Activated T-cell treated with anti-CD3 and anti-CD28 coated beads for 1 hour (primary cell): ENCODE results near the gene NXPH1.

Experiments used
- DNase-seq: peaks from one replicate; pipeline ENCODE4 v3.0.0-alpha.2; 2020; ENCODE audit warnings: low read depth

The NXPH1 gene

GRCh38 chr7:8507566-8507965, 74.2 kb downstream of the NXPH1 start:
- DNase-seq, result no peak

- no peak for DNase-seq
Measured at GRCh38 chr7:8509621-8510020, 76.2 kb downstream of the NXPH1 start.

GRCh38 chr7:8511855-8512254, 78.4 kb downstream of the NXPH1 start:
- no peak for DNase-seq

DNA sequence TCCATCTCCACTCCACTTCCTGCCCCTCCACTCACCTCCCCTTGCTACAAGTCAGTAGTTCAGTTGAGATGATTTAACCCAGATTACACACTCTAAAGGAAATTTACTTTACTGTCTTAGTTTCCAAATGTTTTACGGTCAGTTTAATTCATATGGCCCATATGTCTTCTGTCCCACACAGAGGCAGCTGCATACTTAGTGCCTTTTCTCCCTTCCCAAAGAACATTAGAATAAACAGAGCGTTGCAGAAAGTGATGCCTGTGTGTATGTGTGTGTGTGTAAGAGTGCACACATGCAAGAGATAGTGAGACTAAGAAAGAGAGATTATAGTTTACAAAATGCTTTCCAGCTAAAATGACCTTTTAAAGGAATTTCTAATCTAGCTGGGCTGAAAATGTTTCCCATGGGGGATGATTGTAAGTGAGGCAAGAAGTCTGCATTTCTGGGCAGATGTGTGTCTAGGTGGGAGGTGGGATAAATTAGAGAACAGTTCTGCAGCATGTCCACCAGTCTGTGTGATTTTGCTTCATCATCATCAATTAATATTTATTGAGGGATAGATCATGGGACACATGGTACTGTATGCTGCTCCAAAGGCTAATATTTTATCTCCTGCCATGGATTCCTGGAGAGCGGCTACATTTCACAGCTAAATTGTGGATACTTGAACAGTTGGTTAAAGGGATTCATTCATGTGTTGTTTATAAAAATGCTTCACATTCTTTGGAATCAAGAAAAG, 81.5 kb downstream of the NXPH1 start:
- DNase-seq, result no peak

- no peak for DNase-seq
Measured at GRCh38 chr7:8515640-8516185, 82.3 kb downstream of the NXPH1 start.

DNA sequence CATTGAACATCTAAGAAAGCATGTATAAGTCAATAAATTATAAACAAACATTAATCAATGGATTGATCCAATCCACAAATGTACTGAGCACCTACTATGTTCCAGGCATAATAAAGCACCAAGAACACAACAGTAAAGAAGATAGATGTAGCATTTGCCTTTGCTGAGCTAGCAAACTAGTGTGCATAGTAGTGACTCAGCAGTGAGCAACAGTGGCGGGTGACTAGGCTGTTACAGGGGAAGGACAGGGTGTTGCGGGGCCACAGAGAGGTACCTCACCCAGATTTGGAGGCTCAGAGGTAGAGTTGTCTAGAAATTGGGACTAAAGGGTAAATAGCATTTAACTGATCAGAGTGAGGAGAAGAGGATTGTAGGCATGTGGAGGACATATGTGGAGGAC, 83.6 kb downstream of the NXPH1 start:
- DNase-seq, result no peak

DNA sequence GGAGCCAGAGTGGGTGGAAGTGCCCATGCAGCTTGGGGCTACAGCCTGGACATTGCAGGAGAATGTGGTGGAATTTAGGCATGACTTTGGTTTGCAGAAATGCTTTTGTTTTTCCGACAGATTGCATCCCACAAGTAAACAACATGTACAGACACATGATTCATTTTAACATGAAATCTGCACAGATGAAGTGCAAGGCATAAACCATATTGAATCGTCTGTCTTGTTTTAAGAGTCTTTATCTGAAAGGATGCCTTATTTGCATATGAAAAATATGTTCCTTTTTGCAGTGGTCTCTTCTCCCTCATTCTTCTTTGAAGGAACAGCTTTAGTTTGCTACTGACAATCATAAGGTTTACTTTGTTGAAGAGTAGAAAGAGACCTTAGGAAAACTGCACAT, 94.9 kb downstream of the NXPH1 start:
- no peak for DNase-seq

GRCh38 chr7:8531991-8532515, 98.6 kb downstream of the NXPH1 start:
- no peak for DNase-seq

DNA sequence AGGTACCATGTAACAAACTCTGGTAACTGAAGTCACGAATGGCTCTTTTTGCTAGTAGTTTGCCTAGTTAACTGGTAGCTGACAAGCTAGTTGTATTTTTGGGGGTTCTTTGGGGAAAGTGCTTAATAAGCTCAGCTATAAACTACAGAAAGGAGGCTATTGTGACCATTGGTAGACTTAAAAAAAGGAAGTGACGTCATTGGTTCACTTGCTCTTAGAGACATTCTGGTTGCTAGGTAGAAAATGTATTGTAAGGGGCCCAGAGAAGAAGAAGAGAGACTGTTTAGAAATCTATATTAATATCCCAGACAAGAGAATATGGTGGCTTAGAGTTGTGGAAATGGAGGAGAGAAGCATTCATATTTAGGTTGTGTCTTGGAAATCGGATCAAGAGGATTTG, 103.0 kb downstream of the NXPH1 start:
- DNase-seq, result no peak

DNA sequence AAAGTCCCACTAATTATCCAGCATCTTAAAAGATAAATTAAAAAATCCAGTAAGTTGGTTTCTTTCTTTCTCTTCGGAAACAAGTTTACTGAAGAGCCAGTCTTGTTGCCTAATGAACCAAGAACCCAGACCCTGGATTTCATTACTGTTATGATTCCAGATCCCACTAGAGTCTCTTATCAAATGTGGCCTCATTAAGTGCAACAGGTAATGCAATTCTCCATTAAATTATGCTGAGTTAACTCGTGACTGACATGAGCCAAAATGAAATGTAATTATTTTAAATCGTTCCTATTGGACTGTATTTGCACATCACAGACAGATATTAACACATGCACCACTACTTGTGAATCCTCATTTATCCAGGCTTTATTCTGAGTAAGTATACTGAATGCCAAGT, 115.6 kb downstream of the NXPH1 start:
- DNase-seq, result no peak

GRCh38 chr7:8560501-8560900, 127.1 kb downstream of the NXPH1 start:
- no peak for DNase-seq

GRCh38 chr7:8561449-8561848, 128.0 kb downstream of the NXPH1 start:
- DNase-seq, result no peak

- no peak for DNase-seq
Measured at GRCh38 chr7:8564281-8564680, 130.9 kb downstream of the NXPH1 start.

- DNase-seq, result no peak
Measured at GRCh38 chr7:8566016-8566415, 132.6 kb downstream of the NXPH1 start.

- DNase-seq, result no peak
Measured at GRCh38 chr7:8567626-8568025, 134.2 kb downstream of the NXPH1 start.

DNA sequence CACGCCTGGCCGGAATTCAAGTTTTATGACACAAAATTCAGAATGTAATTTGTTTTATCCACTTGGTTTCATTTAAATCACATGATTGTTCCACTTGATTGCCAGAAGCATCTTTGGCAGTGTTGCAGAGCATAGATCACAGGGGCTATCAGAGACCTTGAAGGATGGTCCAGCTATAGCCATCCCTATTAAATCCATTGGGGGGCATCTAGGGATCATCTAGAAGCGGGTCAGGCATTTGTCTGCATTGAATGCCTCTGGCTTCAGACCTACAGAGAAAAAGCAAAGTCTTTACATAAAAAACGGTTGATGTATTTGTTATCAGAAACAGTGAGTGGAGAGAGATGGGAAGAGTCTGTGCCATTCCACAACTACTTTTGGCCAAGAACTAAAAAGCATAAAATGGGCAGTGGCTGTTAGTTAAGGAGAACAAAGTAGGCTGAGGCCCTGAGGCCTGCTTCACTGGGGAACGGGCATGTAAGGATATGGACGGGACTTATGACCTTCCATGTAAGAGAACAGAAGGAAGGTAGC, 146.3 kb downstream of the NXPH1 start:
- no peak for DNase-seq

DNA sequence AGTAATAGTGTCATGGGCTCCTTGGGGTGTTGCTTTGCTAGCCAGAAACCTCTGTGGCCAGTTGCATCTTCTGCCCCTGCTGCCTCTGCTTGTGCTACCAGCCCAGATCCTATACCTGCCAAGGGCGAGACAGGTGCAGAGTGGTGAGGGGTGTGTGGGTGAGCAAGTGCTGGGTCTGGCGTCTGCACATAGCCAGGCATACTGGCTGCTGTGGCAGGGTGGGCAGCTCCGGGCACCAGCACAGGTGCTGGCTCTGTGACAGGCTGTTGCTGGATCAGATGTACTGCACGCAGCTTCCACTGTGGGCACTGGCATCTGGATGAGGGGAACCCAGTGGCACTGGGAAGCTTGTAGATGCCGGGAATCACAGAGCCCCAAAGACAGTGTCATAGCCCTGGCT, 148.4 kb downstream of the NXPH1 start:
- DNase-seq, result no peak

GRCh38 chr7:8582728-8583127, 149.3 kb downstream of the NXPH1 start:
- DNase-seq, result no peak

- no peak for DNase-seq
Measured at GRCh38 chr7:8585591-8585990, 152.2 kb downstream of the NXPH1 start.

GRCh38 chr7:8590225-8590624, 156.8 kb downstream of the NXPH1 start:
- no peak for DNase-seq

GRCh38 chr7:8590791-8591190, 157.4 kb downstream of the NXPH1 start:
- no peak for DNase-seq

- DNase-seq, result no peak
Measured at GRCh38 chr7:8591289-8591688, 157.9 kb downstream of the NXPH1 start.

- no peak for DNase-seq
Measured at GRCh38 chr7:8592167-8592566, 158.8 kb downstream of the NXPH1 start.

DNA sequence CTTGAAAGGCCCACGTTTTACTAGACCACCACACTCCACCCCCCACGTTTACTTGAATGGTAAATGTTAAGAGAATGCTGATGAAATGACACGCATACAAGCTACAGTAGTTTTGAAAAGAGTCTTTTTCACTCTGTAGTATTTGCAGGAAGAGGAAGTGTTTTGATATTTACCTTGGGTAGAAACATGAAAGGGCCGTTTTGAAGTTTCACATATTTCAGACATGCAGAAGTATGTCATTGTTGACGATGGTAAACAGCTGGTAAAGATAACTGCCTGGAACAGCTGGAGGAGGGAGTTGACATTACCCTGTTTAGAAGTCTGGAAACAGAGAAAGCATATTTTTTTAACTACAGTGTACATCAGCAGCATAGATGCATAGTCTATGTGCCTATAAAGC, 160.7 kb downstream of the NXPH1 start:
- DNase-seq, result no peak
